Measurements from ENCODE around the gene PHACTR1. TPM values are rescaled to one million over a fixed set of nuclear protein-coding genes. Genes with fewer than 3 reads are reported as not detected.

Gene PHACTR1
- total RNA-seq, 1 experiment from 2014 or later = 0.05 TPM

- ATAC-seq (no peak), DNase-seq (ENCODE audit: low read depth, low spot score) (no peak)
- Histone ChIP-seq H3K27ac (ENCODE audit: low read length) (no peak overlapping the region), H3K4me3 (ENCODE audit: low read depth in 2 of 2, low read length in 2 of 2) (no peak overlapping the region), H3K4me1 (ENCODE audit: control insufficient read depth, insufficient read depth, low read length) (no peaks in the 10 kb centered on the region), H3K36me3 (ENCODE audit: control insufficient read depth, insufficient read depth, low read length) (no peaks in the 10 kb centered on the region), H3K27me3 (ENCODE audit: control insufficient read depth, insufficient read depth, low read length) (no peaks in the 10 kb centered on the region; the same call in 1 of the 2 replicates), H3K9me3 (ENCODE audit: control insufficient read depth, insufficient read depth, low read depth, low read length) (no peaks in the 10 kb centered on the region)
- intact Hi-C loops (cut with micrococcal nuclease; ENCODE audit: unreplicated experiment) = no loop called here
- in situ Hi-C loops (cut with HindIII; ENCODE audit: low pct_unique_long_range_greater_than_20kb, low sequenced_read_pairs) = no loop called here
- CTCF ChIA-PET = no interaction called here
- BruUV-seq (replicated peaks) = no TSS peak
- no peak for TF ChIP-seq TCF7L2 (IDR thresholded peaks at IDR 0.05; ENCODE audit: low read depth, low read length)
- TF ChIP-seq POLR2AphosphoS5 (IDR thresholded peaks at IDR 0.05; ENCODE audit: low read depth, low read length) = no peak
- TF ChIP-seq SIN3A (IDR thresholded peaks at IDR 0.05; ENCODE audit: borderline replicate concordance, insufficient read depth, low read depth, low read length) = no peak
- TF ChIP-seq CTCF (IDR thresholded peaks at IDR 0.05) = no peak
- TF ChIP-seq REST (IDR thresholded peaks at IDR 0.05; ENCODE audit: insufficient read depth in 1 of 2, low read depth in 2 of 2, low read length in 1 of 2) = no peak
- POLR2A ChIA-PET = interaction anchor here (0.5 kb wide), 1 partner anchor 10 kb away, joined by 5 read pairs; no protein-coding TSS in a partner anchor
Measured at GRCh38 chr6:13248053-13248452, 531.5 kb downstream of the PHACTR1 start.

GRCh38 chr6:13248584-13248985, 532.0 kb downstream of the PHACTR1 start:
- ChIA-PET CTCF (no interaction called here), POLR2A (interaction anchor here (0.5 kb wide), 1 partner anchor 10 kb away, joined by 5 read pairs; no protein-coding TSS in a partner anchor)
- H3K4me1 ChIP-seq (ENCODE audit: control insufficient read depth, insufficient read depth, low read length) = no peaks in the 10 kb centered on the region
- no peaks in the 10 kb centered on the region for H3K36me3 ChIP-seq (ENCODE audit: control insufficient read depth, insufficient read depth, low read length)
- no peak overlapping the region for H3K4me3 ChIP-seq (ENCODE audit: low read depth in 2 of 2, low read length in 2 of 2)
- DNase-seq (ENCODE audit: low read depth, low spot score) (no peak), ATAC-seq (no peak)
- in situ Hi-C loops (cut with HindIII; ENCODE audit: low pct_unique_long_range_greater_than_20kb, low sequenced_read_pairs) = no loop called here
- no peaks in the 10 kb centered on the region for H3K9me3 ChIP-seq (ENCODE audit: control insufficient read depth, insufficient read depth, low read depth, low read length)
- TF ChIP-seq REST (IDR thresholded peaks at IDR 0.05; ENCODE audit: insufficient read depth in 1 of 2, low read depth in 2 of 2, low read length in 1 of 2) (no peak), POLR2AphosphoS5 (IDR thresholded peaks at IDR 0.05; ENCODE audit: low read depth, low read length) (no peak), SIN3A (IDR thresholded peaks at IDR 0.05; ENCODE audit: borderline replicate concordance, insufficient read depth, low read depth, low read length) (no peak)
- H3K27me3 ChIP-seq (ENCODE audit: control insufficient read depth, insufficient read depth, low read length) = no peaks in the 10 kb centered on the region; the same call in 1 of the 2 replicates
- H3K27ac ChIP-seq (ENCODE audit: low read length) = no peak overlapping the region
- intact Hi-C loops (cut with micrococcal nuclease; ENCODE audit: unreplicated experiment) = no loop called here
- no TSS peak for BruUV-seq (replicated peaks)
